KG1 (cell line): Measurements from ENCODE around the gene KANK4.

Experiments used
- DNase-seq: peaks from one replicate; lab custom pipeline; 2025; lab: John Stamatoyannopoulos, UW

KANK4 gene

DNA sequence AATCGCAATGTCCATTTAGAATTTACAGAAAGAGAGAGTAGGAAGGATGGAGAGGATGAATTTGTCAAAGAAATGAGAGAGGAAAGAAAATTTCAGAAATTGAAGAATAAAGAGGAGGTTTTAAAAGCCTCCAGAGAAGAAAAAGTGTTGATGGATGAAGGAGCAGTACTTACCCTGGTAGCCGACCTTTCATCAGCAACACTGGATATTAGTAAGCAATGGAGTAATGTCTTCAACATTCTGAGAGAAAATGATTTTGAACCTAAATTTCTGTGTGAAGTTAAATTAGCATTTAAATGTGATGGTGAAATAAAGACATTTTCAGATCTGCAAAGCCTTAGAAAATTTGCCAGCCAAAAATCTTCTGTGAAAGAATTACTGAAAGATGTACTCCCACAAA is 112.0 kb downstream of the KANK4 start:
- no peak for DNase-seq

DNA sequence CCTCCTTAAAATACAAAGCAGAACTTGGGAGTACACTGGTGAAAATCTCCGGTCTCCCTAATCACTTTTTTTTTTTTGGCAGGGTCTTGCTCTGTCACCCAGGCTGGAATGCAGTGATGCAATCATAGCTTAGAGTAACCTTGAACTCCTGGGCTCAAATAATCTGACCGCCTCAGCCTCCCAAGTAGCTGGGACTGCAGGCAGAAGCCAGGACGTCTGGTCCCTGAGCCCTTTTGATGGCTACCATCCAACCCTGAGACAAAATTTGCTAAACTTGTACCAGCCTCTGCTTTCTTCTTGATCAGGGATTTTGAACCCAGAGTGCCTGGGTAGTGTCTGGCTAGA is 120.5 kb downstream of the KANK4 start:
- DNase-seq, result no peak

DNA sequence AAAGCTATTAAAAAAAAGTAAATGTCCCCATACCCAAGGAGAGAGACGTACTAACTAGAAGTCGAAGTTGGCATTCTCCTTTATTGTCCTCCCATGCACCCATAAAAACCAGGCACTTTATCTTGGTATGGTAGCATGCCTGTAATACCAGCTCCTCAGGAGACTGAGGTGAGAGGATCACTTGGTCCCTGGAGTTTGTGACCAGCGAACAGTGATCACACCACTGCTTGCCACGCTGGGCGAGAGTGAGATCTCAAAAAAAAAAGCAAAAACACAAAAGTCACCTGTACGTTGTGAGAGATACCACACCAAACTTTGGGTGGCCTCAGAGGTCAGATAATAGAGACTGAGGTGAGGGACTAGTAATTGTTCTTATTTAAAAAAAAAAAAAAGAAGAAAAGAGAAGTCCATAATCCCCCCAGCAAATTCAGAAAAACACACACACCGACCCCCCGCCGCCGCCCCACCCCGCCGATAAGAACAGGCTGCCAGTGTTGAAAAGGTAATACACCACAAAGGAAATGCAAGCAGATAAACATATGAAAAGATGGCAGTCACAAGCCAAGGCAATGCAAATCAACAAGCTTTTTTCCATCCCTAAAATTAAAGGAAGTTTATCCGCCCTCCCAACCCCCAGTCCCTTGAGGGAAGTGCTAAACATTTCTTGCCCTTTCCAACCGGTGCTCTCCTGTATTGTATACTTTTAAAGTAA is 121.0 kb downstream of the KANK4 start:
- no peak for DNase-seq

DNA sequence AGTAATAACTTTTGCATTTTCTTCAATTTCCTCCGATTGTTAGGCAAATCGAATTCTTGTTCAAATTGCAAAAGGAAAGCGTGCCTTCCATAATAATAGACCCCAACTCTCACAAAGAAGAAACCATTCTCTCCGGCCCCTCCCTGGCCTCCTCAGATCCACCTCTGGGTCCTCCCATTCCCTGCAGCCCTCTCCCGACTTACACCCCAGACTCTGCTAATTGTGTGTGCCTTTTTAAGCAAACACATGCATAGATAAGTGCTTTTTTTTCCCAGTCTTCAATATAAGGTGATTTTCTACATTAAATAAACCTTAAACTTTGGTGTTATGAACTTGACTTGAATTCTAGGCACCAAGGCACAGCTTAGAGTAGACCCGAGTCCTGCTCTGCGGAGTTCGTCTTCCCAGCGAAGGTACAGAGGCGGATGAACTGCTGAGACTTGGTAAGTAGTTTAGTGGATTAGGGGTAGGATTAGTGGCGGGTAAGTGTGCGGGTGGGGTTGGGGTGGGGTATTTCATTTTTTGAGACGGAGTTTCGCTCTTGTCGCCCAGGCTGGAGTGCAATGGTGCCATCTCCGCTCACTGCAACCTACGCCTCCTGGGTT is 123.0 kb downstream of the KANK4 start:
- no peak for DNase-seq

DNA sequence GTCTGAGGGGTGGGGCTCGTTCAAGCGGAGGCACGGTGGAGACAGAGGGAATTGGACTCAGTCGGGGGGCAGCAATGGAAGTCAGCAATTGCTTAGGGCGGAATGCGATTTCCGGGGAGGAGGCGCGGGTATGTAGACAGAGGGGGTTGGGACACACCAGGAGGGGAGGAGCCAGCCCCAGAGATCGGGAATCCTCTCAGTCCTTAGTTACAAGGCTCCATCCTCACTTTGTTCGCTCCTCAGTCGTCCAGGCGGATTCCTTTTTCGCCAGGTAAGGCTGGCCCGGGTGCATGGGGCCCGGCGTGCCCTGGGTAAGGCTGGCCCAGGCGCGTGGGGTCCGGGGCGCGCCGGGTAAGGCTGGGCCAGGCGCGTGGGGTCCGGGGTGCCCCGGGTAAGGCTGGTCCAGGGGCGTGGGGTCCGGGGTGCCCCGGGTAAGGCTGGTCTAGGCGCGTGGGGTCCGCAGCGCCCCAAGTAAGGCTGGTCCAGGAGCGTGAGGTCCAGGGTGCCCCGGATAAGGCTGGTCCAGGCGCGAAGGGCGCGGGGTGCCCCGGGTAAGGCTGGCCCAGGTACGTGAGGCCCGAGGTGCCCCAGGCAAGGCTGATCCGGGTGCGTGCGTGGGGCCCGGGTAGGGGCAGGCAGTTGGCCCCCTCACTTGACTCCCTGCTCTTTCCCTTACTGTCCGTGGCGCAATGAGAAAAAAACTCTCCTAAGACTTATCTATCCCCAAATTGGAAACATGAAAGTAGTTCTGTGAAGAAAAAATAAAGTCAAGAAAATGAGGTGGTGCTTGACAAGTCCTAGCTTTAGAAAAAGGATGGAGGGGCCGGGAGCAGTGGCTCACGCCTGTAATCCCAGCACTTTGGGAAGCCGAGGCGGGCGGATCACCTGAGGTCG is 124.3 kb downstream of the KANK4 start, which contains the start of gene L1TD1:
L1TD1 (plus strand) TSS at position 199 of the 894 bp plus-strand sequence. CDS start 11,780 bp downstream, outside the sequence.
- DNase-seq, result no peak

DNA sequence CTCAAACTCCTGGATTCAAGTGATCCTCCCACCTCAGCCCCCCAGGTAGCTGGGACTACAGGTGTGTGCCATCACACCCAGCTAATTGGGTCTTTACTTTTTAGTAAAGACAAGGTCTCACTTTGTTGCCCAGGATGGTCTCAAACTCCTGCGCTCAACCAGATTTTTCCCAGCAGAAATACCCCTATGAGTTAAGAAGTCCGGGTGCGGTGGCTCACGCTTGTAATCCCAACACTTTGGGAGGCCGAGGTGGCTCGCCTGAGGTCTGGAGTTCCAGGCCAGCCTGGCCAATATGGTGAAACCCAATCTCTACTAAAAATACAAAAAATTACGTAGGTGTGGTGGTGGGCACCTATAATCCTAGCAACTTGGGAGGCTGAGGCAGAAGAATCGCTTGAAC is 131.1 kb downstream of the KANK4 start:
- DNase-seq, result no peak

DNA sequence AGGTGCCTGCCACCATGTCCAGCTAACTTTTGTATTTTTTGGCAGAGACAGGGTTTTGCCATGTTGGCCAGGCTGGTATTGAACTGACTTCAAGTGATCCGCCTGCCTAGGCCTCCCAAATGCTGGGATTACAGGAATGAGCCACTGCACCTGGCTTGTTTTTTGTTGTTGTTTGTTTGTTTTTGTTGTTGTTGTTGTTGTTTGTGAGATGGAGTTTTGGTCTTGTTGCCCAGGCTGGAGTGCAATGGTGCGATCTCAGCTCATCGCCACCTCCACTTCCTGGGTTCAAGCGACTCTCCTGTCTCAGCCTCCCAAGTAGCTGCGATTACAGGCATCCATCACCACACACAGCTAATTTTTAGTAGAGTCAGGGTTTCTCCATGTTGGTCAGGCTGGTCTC is 131.7 kb downstream of the KANK4 start:
- no peak for DNase-seq
